ENCODE data around the gene SLC24A3.
"Not testable (repeated sequence)": the region's sequence is repeated elsewhere in the genome, so short reads cannot be mapped to it uniquely, and the experiment has no call there.

Gene SLC24A3

GRCh38 chr20:19658137-19658536, 445.7 kb downstream of the SLC24A3 start:
- DNase-seq = no peak

DNA sequence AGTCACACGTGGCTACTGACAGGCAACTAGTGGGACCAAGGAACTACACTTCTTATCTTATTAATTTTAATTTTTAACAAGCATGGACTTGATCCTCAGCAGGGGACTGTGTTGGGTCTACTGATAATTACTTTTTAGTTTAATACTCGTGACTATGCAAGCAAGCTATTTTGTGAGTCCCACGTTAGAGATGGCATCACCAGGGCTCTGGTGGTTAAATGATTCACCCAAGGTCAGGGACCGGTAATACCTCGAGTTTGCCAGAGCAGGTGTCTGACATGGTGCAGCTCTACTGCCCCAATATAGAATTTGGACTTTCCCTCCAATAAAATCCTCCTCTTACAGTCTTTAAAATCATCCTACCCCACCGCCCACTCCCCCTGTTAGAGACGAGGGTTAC, 447.0 kb downstream of the SLC24A3 start:
- DNase-seq = no peak

- DNase-seq = no peak
These were observed 448.5 kb downstream of the SLC24A3 start for GRCh38 chr20:19660808-19661378.

DNA sequence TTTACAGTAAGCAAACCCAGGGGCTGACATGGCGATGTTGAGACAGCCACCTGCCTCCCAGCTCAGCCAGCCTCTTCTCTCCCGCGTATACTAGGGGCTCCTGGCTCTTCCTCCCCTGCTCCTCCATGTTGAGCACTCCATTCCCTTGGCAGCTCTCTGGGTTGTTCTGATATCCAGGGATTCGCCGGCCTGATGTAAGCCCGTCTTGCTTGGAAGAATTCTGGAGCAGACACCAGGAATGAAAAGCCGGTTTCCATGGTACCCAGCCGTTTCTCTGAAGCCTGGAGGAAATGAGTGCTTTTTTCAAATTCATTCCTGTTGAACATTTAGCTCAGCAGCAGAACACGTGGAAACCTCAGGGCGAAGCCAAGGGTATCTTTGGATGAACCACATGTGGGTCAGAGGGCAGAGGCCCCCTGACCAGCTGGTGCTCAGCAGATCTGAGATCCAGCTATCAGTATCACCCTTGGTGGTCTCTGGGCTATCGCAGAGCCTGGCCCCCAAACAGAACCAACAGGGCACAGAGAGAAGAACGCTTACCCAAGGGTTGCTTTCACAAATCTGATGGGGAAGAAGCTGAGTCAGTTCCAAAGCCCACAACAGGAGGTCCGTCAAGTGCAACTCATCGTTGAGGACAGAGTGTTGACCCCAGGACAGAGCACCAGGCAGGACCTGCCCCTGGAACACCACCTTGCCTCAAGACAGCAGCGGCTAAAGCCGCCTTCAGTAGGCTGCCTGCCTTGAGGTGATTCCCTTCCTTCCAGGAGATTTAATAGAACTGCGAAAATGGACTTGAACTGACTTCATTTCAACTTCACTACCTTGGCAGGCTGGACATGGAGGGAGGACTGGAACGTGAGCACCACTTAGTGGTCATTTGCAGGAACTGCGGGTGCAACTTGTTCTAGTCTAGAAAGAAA, 449.5 kb downstream of the SLC24A3 start:
- DNase-seq = peak; percentile 12

DNA sequence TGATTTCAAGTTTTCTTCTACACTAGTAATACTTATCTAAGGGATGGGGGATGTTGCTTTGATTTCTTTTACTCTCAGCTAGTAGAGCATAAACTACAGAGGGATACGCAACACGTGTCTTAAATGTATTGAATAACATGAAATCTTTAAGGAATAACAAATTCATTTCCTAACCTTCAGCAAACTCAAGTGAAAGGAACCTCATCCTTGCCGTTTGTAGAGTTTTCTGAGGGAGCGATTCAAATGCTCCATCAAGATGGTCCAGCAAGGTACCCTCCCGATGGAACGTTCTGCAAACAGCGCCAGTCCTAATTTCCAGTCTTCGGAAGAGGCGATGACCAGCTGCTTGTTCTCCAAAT, 450.2 kb downstream of the SLC24A3 start:
- no peak for DNase-seq

- DNase-seq = no peak
These were observed 456.0 kb downstream of the SLC24A3 start for GRCh38 chr20:19668418-19668817.

DNA sequence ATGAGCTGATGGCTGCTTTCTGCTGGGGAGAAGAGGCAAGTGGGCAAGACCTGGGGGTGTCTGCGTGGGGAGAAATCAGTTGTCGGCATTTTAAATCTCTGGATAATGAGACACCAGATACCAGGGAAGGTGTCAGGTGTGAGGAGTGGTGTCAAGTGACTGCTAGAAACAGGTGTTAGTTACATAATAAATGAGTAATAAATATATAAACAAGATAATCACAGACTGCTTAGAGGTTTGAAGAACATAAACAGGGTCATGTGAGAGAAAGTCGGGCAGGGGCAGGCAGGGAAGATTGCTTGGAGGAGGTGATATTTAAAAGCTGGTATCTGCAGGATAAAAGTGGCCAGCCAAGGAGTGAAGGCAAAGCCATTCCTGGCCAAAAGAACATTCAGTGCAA, 458.4 kb downstream of the SLC24A3 start:
- no peak for DNase-seq

DNA sequence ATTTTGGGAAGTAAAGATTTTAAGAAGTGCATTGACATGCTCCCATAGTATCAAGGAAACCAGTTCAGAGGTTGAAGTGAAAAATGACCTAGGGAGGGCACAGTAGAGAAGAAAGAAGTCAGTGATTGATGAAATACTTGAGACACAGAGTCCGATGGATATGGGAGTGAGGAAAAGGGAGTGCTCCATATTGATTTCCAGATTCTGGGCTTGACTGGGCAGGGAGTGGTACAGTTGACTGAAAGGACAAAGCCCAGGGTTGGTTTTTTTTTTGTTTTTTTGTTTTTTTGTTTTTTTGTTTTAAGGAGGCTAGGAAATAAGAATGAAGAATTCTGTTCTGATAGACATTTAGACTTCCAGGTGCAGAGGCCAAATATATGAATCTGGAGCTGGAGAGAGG, 458.9 kb downstream of the SLC24A3 start:
- DNase-seq = no peak

- no peak for DNase-seq
These were observed 460.1 kb downstream of the SLC24A3 start for GRCh38 chr20:19672498-19672897.

DNA sequence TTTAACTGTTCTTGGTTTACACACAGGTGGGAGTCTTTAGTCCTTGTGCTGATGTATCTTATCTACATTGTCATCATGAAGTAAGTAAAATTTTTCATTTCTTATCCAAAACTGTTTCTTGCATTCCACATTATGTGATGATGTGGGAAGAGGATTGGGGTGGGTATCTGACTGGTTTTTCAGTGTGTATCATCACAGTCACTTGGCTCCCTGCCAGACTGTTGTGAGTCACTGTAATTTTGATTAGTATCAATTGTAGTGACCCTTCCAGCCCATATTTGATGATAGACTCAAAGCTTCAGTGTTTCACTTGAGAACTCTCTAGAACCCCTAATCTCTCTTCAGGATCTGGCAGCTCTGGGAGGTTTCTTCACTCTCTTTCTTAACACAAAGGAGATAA, 461.1 kb downstream of the SLC24A3 start:
- DNase-seq = no peak

DNA sequence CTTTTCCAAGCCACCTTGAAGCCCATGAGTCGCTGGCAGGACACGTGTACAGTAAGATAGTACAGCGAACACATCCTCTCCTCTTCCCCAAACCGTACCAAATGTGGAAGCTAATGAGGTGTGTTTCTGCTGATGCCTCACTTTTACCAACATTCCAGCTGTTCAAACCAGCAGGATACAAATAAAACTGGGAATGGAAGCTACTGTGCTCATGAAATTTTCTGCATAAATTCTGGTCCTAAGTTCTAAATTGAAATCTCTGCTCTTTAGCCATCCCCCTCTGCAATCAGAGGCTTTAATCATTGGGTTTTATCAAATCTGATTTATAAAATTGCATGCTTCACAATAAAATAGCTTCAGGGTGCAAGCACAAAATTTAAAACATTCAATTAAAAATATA, 463.8 kb downstream of the SLC24A3 start:
- DNase-seq = no peak

- DNase-seq = no peak
These were observed 464.9 kb downstream of the SLC24A3 start for GRCh38 chr20:19677336-19677735.

- not testable (repeated sequence) for DNase-seq
These were observed 466.1 kb downstream of the SLC24A3 start for GRCh38 chr20:19678591-19678990.

- no peak for DNase-seq
These were observed 467.6 kb downstream of the SLC24A3 start for GRCh38 chr20:19679900-19680495.

GRCh38 chr20:19682249-19682648, 469.8 kb downstream of the SLC24A3 start:
- no peak for DNase-seq

GRCh38 chr20:19683188-19683587, 470.7 kb downstream of the SLC24A3 start:
- no peak for DNase-seq

DNA sequence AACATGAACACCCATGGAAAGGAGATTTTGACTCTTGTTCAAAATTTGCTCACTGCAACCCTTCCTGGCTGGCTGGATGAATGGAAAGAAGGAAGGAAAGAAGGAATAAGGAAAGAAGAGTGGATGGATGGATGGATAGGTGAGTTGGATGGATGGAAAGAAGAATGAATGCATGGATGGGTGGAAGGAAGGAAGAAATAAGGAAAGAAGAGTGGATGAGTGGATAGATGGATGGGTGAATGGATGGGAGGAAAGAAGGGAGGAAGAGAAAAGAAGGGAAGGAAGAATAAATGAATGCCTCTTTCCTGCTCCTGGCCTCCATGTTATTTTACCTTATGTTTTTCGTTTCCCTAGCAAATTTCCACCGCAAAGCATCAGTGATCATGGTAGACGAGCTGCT, 471.4 kb downstream of the SLC24A3 start:
- DNase-seq = no peak

DNA sequence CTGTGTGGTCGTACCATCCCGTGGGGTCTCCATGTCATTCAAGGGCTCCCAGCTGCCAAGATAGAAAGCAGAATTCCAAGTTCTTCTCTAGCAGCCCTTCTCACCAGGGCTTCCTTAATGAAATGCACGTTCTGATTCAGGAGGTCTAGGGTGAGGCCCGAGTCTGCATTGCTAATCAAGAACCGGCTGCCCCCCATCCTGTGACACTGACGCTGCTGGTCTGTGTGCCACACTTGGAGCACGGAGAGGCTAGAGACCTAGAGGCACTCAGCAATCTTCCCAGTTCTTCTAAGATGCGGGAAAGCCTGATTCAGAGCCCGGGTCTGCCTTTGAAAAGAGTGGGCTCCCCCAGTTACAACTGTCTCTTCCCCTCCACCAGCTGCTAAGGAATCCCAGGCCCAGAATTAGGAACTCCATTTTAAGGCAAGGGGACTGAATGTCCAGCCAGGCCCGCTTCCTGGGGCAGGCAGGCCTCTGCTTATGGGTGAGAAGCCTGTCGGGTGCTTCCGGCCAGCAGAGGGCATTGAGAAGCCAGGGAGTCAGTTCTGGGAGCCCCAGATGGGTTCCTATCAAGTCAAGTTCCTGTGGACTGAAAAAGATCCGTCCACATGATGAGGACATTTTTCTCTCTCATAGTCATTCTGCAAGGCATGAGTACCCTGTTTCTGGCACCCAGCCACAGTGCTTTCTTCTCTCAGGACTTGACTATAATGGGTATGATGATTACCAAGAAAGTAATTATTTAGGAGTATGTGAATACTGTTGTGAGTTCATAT, 475.8 kb downstream of the SLC24A3 start:
- DNase-seq = peak; percentile 86

DNA sequence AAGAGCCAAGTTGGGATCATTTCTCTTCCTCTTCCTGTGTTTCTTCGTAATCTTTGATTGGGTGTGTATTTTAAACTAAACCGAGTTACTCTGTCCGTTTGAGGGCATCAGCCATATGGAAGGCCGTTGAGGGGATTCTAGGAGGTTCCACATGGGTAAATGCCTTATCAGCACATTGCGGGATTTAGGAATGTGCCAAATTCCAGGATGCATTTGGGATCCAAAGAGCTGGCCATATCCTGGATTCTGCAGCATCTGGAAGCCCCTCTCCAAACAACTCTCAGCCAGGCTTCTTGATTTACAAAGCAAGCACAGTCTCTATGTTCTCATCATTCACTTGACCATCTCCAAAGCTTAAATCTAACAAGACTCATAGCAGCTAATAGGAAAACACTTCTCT, 478.0 kb downstream of the SLC24A3 start:
- no peak for DNase-seq

DNA sequence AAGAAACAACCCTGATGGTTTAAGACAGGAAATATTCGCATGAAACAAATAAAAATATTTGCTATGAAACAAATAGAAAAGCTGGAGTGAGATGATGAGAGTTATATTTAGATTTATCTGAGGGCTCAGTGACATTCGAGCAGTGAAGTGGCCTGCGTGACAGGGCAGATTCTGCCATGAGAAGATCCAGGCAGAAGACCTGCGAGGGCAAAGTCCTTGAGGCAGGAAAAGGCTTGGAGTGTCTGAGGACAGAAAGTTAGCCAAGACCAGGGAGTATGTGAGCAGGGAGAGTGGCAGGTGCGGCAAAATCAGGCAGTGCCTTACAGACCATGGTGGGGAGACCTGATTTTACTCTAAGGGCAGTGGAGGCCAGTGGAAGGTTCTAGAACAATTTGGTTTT, 478.7 kb downstream of the SLC24A3 start:
- DNase-seq = no peak

DNA sequence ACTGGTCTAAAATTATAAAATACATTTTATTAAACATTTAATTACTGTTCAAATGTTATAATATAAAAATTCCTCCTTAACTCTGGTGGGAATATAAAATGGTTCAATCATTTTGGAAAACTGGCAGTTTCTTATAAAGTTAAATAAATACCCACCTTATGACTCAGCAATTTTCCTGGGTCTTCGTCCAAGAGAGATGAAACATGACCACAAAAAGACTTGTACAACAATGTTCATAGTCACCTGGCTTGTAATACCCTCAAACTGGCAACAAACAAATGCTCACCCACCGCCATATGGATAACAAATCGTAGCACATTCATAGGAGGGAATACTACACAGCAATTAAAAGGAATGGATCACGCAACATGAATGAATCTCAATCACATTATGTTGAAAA, 479.7 kb downstream of the SLC24A3 start:
- DNase-seq = peak; percentile 17

DNA sequence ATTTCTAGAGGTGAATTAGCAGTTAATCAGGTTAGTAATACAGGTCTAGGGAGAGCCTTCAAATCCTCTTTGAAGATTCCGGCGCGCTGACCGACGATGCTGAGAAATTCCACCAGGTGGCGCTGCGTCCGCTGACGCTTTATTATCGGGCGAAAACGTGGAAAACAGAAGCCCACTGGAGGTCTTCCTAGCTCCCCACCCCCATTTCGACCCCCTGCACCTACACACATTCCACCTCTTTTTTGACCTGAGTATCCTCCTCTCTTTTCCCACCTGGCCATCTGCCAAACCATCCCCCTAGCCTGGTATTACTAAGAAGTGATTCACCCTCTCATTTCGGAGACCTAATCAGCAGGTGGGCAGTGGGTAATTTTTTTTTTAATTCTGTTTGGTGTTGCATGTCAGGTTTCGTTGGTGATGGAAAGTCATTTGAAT, 480.3 kb downstream of the SLC24A3 start:
- peak; percentile 5 for DNase-seq

- DNase-seq = no peak
These were observed 481.1 kb downstream of the SLC24A3 start for GRCh38 chr20:19693508-19693907.
